Endothelial cell of umbilical vein (primary cell): ENCODE results near the gene PAIP2. TPM values are rescaled to one million over a fixed set of nuclear protein-coding genes. Genes with fewer than 3 reads are reported as not detected.

ENCODE experiments used
- BruUV-seq: library from RNA; stranded (reverse); fragments of 400-500 nt; replicated peaks from 2 replicates; lab custom pipeline; 2021; lab: Mats Ljungman, UMichigan
- CTCF ChIA-PET: fragments of 300-600, 350-600 bp; sonication (Branson Sonifier 250); formaldehyde crosslinking; loops from one replicate; lab custom pipeline; 2021; ENCODE audit warnings: antibody characterized with exemption, inconsistent platforms; lab: Charles Lee
- POLR2A ChIA-PET: fragments of 300-600, 350-600 bp; sonication (Branson Sonifier 250); formaldehyde crosslinking; loops from one replicate; lab custom pipeline; 2021; ENCODE audit warnings: antibody characterized with exemption, inconsistent platforms; lab: Charles Lee
- DNase-seq: peaks from one replicate; pipeline ENCODE4 v3.0.0-alpha.2; 2011; ENCODE audit warnings: low read depth, low spot score
- FAIRE-seq: peaks from 2 replicates; lab custom pipeline; 2011; peaks lifted over from hg19 to GRCh38; lab: Jason Lieb, UNC
- H2AFZ ChIP-seq: 2 replicates; pipeline ENCODE4 v1.6.0; 2012; ENCODE audit warnings: low read depth, low read length, control low read depth, inconsistent platforms
- H3K27ac ChIP-seq: 2 replicates; pipeline ENCODE4 v1.5.1; 2011; ENCODE audit warnings: low read depth, mild to moderate bottlenecking, control low read depth, low read length, moderate library complexity; ENCODE audit not compliant: insufficient read depth
- H3K27me3 ChIP-seq, 2 experiments: 2 replicates each; pipeline versions ENCODE4 v1.6.0 to v1.6.1; 2011; ENCODE audit warnings: low read length in 2 of 2, mixed read lengths in 1 of 2; ENCODE audit not compliant: control insufficient read depth in 2 of 2, insufficient read depth in 2 of 2
- H3K36me3 ChIP-seq, 2 experiments: 2 replicates in 1 of 2; 3 replicates in 1 of 2; pipeline ENCODE4 v1.5.1; 2011; ENCODE audit warnings: low read length in 2 of 2, mild to moderate bottlenecking in 1 of 2, moderate library complexity in 1 of 2; ENCODE audit not compliant: control insufficient read depth in 2 of 2, insufficient read depth in 2 of 2; ENCODE audit errors: extremely low read depth in 1 of 2
- H3K4me1 ChIP-seq: 3 replicates; pipeline ENCODE4 v1.5.1; 2011; ENCODE audit warnings: mild to moderate bottlenecking, low read length; ENCODE audit not compliant: control insufficient read depth, insufficient read depth; ENCODE audit errors: extremely low read depth
- H3K4me2 ChIP-seq: 2 replicates; pipeline ENCODE4 v1.6.1; 2011; ENCODE audit warnings: low read length, control low read depth, mixed read lengths; ENCODE audit not compliant: insufficient read depth
- H3K4me3 ChIP-seq, 3 experiments: fragments of 200-600 bp in 1 of 3; sonication (generic), shearing (Covaris generic) in 1 of 3; replicated peaks in 1 of 3; 2 replicates each; pipeline ENCODE4 v1.5.1; 2011 to 2016; ENCODE audit warnings: control low read depth in 3 of 3, low read length in 3 of 3, mild to moderate bottlenecking in 2 of 3, inconsistent platforms in 1 of 3, low read depth in 1 of 3, moderate library complexity in 1 of 3; ENCODE audit not compliant: insufficient read depth in 1 of 3
- H3K79me2 ChIP-seq: 2 replicates; pipeline ENCODE4 v1.6.0; 2012; ENCODE audit warnings: low read length, inconsistent platforms; ENCODE audit not compliant: control insufficient read depth, insufficient read depth
- H3K9ac ChIP-seq: replicated peaks from 2 replicates; pipeline ENCODE3; 2011; ENCODE audit warnings: low read length, control low read depth; ENCODE audit not compliant: insufficient read depth; ENCODE audit errors: extremely low read depth
- H3K9me1 ChIP-seq: replicated peaks from 3 replicates; pipeline ENCODE4 v1.6.0; 2011; ENCODE audit warnings: mild to moderate bottlenecking, low read length; ENCODE audit not compliant: control insufficient read depth, insufficient read depth; ENCODE audit errors: extremely low read depth
- H3K9me3 ChIP-seq: replicated peaks from 2 replicates; pipeline ENCODE4 v1.5.1; 2012; ENCODE audit warnings: low read length, inconsistent platforms; ENCODE audit not compliant: control insufficient read depth, insufficient read depth
- H4K20me1 ChIP-seq: replicated peaks from 2 replicates; pipeline ENCODE3; 2011; ENCODE audit warnings: mild to moderate bottlenecking, low read length; ENCODE audit not compliant: control insufficient read depth, insufficient read depth; ENCODE audit errors: extremely low read depth
- EZH2 ChIP-seq: IDR thresholded peaks from 2 replicates; pipeline ENCODE4 v1.6.1; 2012; ENCODE audit warnings: borderline replicate concordance, low read depth, mild to moderate bottlenecking, moderate library complexity, low read length, inconsistent platforms; ENCODE audit not compliant: severe bottlenecking
- FOS ChIP-seq: IDR thresholded peaks from 2 replicates; pipeline ENCODE4 v1.6.1; 2011; ENCODE audit warnings: mild to moderate bottlenecking, low read length, moderate library complexity, borderline replicate concordance; ENCODE audit not compliant: insufficient read depth
- GATA2 ChIP-seq: IDR thresholded peaks from 2 replicates; pipeline ENCODE4 v1.7.0; 2011; ENCODE audit warnings: low read depth, mild to moderate bottlenecking, moderate library complexity, mixed read lengths, low read length; ENCODE audit not compliant: insufficient read length, insufficient read depth
- JUN ChIP-seq: IDR thresholded peaks from 2 replicates; pipeline ENCODE4 v1.6.1; 2011; ENCODE audit warnings: borderline replicate concordance, low read depth; ENCODE audit not compliant: insufficient read length, insufficient read depth
- MYC ChIP-seq: IDR thresholded peaks from one replicate; pipeline ENCODE4 v1.6.1; 2011; ENCODE audit warnings: mild to moderate bottlenecking, low read depth, low read length
- POLR2A ChIP-seq: IDR thresholded peaks from 2 replicates; pipeline ENCODE4 v1.6.1; 2012; ENCODE audit warnings: low read depth, mild to moderate bottlenecking, control low read depth, low read length
- POLR2AphosphoS5 ChIP-seq: IDR thresholded peaks from 2 replicates; pipeline ENCODE4 v1.6.1; 2012; ENCODE audit warnings: low read depth, mild to moderate bottlenecking, control low read depth, low read length, moderate library complexity; ENCODE audit not compliant: insufficient read depth
- dilution Hi-C: fragments of 300-500 bp; cut with MboI; formaldehyde crosslinking; loops from one replicate; pipeline ENCODE4 v1.15.0; 2019; ENCODE audit warnings: low sequenced_read_pairs; ENCODE audit not compliant: extremely low pct_ligation_motif_present
- intact Hi-C: fragments of 100-400 bp; cut with micrococcal nuclease; formaldehyde crosslinking; loops from one replicate; pipeline ENCODE4 v1.10.0; 2022
- polyA plus RNA-seq, 4 experiments: library from polyadenylated mRNA; depleted of rRNA in 3 of 4; stranded (reverse) in 3 of 4; unstranded in 1 of 4; fragments of >200 nt; gene quantifications; 2 replicates each; pipeline versions ENCODE4 v1.2.1 to v1.2.3, GENCODE V29; 2011 to 2012; ENCODE audit warnings: missing spikeins in 1 of 4
- total RNA-seq: library from RNA; stranded (reverse); gene quantifications from 2 replicates; pipeline ENCODE4 v1.2.3, GENCODE V29; 2021
- TF ChIP-seq, protein P1 (sequence below), 2 donors: IDR thresholded peaks; 1 replicate in 1 of 2; 2 replicates in 1 of 2; pipeline ENCODE4 v1.5.1; 2011; ENCODE audit warnings: low read length in 2 of 2, mild to moderate bottlenecking in 2 of 2, moderate library complexity in 2 of 2, control low read depth in 1 of 2, inconsistent platforms in 1 of 2, low read depth in 1 of 2; ENCODE audit not compliant: insufficient read depth in 1 of 2; ENCODE audit errors: extremely low read depth in 1 of 2
- TF ChIP-seq, protein P2 (sequence below): IDR thresholded peaks from 2 replicates; pipeline ENCODE4 v1.6.1; 2011; ENCODE audit not compliant: insufficient read depth, insufficient read length

The PAIP2 gene
- total and polyA plus RNA-seq, 2 donors (not counting 3 experiments of a cell fraction or from before 2014, with no cell fraction given) = 52.1 to 80.4 TPM

DNA sequence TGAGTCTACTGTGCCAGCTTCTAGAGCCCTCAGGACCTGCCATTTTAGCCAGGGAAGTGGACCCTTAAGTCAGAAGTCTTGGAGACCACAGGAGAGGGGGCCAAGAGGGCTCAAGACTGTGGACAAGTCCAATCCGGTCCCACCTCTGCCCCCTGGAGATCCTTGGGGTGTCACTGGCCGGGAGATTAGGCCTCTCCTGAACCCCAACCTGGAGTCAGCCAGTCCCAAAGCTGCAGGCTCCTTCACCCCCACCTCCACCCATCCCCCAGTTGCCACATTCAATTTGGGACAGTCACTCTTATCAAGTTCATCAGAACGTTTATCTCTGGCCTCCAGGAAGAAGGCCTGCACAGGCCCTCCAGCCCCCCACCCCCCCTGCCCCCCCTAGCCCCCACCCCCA, 41.2 kb downstream of the PAIP2 start:
- H3K4me1 ChIP-seq = no peaks in the 10 kb centered on the region
- no peak overlapping the region for H3K27ac ChIP-seq
- no peaks in the 10 kb centered on the region for H3K9me3 ChIP-seq
- no peak overlapping the region for H3K4me2 ChIP-seq
- no peaks in the 10 kb centered on the region for H4K20me1 ChIP-seq
- dilution Hi-C loops = no loop called here
- no peaks in the 10 kb centered on the region for H3K36me3 ChIP-seq
- H2AFZ ChIP-seq = no peak overlapping the region
- no peak for TF ChIP-seq EZH2
- TF ChIP-seq, protein P1, sequence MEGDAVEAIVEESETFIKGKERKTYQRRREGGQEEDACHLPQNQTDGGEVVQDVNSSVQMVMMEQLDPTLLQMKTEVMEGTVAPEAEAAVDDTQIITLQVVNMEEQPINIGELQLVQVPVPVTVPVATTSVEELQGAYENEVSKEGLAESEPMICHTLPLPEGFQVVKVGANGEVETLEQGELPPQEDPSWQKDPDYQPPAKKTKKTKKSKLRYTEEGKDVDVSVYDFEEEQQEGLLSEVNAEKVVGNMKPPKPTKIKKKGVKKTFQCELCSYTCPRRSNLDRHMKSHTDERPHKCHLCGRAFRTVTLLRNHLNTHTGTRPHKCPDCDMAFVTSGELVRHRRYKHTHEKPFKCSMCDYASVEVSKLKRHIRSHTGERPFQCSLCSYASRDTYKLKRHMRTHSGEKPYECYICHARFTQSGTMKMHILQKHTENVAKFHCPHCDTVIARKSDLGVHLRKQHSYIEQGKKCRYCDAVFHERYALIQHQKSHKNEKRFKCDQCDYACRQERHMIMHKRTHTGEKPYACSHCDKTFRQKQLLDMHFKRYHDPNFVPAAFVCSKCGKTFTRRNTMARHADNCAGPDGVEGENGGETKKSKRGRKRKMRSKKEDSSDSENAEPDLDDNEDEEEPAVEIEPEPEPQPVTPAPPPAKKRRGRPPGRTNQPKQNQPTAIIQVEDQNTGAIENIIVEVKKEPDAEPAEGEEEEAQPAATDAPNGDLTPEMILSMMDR (IDR thresholded peaks at IDR 0.05; ENCODE audit: extremely low read depth in 1 of 2, insufficient read depth in 1 of 2, low read depth in 1 of 2, low read length in 2 of 2) = no peak
- TF ChIP-seq, protein P2, sequence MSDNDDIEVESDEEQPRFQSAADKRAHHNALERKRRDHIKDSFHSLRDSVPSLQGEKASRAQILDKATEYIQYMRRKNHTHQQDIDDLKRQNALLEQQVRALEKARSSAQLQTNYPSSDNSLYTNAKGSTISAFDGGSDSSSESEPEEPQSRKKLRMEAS = no peak
- TF ChIP-seq POLR2A = no peak
- TF ChIP-seq MYC = no peak
- no peak for TF ChIP-seq POLR2AphosphoS5
- no peak for TF ChIP-seq GATA2
- TF ChIP-seq FOS = no peak
- TF ChIP-seq JUN = no peak
- no peaks in the 10 kb centered on the region for H3K9me1 ChIP-seq
- ChIA-PET POLR2A (no interaction called here), CTCF (no interaction called here)
- DNase-seq (no peak), FAIRE-seq (no peak)
- no TSS peak for BruUV-seq
- no peaks in the 10 kb centered on the region for H3K27me3 ChIP-seq
- H3K4me3 ChIP-seq = no peak overlapping the region
- no peak overlapping the region for H3K9ac ChIP-seq
- no peaks in the 10 kb centered on the region for H3K79me2 ChIP-seq
- intact Hi-C loops = no loop called here
